Hematopoietic multipotent progenitor cell treated with erythropoietin and hydrocortisone succinate and interleukin-3 and kit ligand, for 4 days (in vitro differentiated cells): ENCODE data around the gene QTRT2.

ENCODE experiments used
- DNase-seq: peaks from one replicate; pipeline ENCODE4 v3.0.0-alpha.2; 2015

QTRT2 gene

GRCh38 chr3:114056130-114057010 is at the start of gene QTRT2, which contains the start of gene CCDC191:
Gene QTRT2, plus strand, starts transcription at chr3:114056737. Its CDS starts 8,521 bp downstream, at chr3:114065258.
Gene CCDC191, minus strand, starts transcription at chr3:114056526. Its CDS starts 60 bp downstream, at chr3:114056466.
- peak; percentile 100 for DNase-seq

GRCh38 chr3:114011059-114011797 is 45.3 kb upstream of the QTRT2 start:
- peak; percentile 15 for DNase-seq

DNA sequence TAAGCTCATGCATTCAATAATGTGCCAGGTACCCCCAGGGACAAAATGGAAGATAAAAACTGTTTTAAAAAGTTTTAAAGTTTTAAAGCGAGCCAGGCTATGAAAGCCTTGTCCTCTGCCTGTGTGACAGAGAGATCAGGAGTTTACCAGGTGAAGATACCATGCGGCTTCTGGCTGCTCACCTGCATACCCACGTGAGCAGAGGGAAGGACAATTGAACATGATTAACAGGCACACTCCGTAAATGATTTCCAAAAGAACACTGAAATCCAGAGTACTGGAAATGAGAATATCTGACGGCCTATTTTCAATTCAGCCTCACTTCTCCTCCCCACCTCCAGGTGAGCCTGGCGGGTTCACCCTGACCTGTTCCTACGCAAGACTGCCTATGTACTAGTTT is 42.3 kb upstream of the QTRT2 start:
- DNase-seq, result no peak

DNA sequence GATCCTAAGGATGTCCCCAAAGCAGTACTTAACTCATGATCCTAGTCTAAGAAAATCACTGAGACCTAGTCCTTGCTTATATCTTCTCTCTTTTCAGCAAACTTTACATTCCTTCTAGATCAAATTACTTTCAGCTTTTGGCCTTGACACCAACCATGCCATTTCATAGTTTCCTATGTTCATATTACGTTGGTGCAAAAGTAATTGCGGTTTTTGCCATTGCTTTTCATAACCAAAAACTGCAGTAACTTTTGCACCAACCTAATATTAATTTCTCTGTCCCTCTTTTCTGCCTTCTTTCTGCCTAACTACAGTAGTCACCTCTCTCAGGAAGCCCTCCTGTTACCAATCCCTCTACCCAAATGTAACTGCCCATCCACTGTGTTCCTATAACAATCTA is 37.1 kb upstream of the QTRT2 start:
- DNase-seq, result no peak

GRCh38 chr3:114020907-114021306 is 35.6 kb upstream of the QTRT2 start:
- DNase-seq, result no peak

GRCh38 chr3:114022145-114022802 is 34.3 kb upstream of the QTRT2 start:
- DNase-seq, result no peak

GRCh38 chr3:114025451-114025850 is 31.1 kb upstream of the QTRT2 start:
- no peak for DNase-seq

DNA sequence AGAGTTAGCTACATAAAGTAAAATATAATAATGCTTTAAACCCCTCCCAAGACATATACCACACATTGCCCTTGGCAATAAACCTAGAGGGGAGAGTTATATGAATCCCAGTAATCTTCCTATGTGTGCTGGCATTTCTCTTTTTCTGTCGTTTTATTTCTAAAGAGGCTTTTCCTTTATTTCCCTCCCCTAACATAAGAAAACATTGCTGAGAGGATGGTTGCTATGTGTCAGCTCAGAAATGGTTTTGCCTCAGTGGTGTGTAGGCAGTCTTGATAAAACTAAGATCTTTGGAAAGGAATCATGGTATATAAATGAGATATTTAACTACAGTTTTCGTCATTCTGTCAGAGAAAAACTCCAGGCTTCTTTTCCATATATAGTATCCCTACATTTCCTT is 30.2 kb upstream of the QTRT2 start:
- no peak for DNase-seq

GRCh38 chr3:114033721-114034120 is 22.8 kb upstream of the QTRT2 start:
- peak; percentile 20 for DNase-seq

DNA sequence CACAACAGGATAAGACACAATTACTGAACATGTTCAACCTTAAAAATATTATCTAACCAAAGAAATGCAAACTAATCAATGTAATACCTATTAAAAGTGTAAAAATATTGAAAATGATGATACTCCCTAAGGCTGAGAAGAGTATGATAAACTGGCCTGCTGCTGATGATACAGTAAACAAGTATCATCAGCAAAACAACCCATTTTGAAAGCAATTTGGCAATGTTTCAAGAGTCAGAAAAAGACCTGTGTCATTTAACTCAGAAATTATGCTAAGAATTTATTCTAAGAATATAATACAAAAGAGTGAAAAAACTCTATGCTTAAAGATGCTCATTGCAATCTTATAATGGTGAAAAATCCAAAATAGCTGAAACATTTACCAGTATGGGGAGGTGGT is 22.3 kb upstream of the QTRT2 start:
- DNase-seq, result peak; percentile 7

DNA sequence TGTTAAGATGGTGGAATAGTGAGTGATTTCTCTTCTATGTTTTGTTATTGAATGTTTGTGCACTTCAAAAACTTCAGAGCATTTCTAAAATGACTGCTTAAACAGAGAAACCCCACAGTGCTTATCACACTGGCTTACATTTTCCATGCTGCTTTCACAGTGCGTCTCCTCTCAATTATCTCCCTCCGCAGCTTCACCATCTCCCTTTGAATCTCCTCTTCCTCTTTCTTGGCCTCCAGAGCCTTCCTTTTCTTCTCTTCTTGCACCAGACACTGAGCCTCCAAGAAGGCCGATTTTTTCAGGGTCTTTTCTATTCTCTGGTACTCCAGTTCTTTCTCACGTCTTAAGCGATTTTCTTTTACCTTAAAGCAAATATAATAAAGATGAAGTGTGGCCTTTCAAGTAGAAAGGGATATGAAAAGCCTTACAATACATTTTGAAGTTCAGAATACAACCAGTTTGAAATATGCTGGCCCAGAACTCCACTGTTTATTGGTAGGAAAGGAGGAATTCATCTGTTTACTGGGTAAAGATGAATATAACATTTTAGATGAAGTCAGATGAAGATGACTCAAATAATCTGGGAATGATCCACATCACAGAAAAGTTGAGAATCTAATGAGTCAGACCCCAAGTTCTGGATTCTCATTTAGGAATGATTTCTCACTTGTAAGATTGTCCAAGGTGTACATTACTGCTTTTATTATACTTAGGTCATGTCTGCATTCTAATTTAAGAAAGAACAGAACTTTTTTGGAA is 21.6 kb upstream of the QTRT2 start:
- peak; percentile 69 for DNase-seq

DNA sequence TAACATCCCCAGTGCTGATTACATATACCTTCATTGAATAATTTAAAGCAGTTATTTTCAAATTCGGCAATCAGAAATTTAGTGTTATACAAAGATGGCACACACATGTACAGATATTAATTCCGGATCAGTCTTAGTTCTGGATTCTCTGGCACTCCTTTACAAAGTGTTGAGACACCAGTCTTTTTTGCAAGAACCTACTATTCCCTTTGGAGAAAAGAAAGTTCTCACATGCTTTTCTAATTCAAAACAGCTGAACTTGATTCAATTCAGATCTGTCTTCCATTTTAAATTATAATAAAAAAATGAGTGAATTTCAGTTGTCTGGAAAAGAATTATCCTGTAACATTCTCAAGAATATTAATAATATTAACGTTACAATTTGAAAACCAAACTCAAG is 20.6 kb upstream of the QTRT2 start:
- no peak for DNase-seq

GRCh38 chr3:114043205-114043604 is 13.3 kb upstream of the QTRT2 start:
- DNase-seq, result peak; percentile 5

DNA sequence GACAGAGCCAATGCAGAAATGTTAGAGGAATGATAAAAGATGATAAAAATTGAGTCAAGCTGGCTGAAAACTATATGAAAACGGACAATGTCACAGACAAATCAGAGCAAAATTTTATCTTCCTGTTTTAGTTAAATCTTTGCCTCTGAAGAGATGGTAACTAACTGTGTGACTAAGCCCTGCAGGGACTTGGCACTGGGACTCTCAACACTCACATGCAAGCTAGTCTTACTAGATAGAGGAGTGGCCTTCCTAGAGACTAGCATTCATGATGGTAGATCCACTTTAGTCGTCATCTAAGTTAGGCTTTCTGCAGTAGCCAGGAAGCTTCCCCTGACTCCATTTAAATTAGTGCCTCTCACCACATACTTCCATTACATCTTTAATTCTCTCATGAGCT is 4.3 kb upstream of the QTRT2 start:
- no peak for DNase-seq

- DNase-seq, result no peak
These were observed 442 bp downstream of the QTRT2 start for GRCh38 chr3:114057011-114057347.

- DNase-seq, result no peak
These were observed 2.1 kb downstream of the QTRT2 start for GRCh38 chr3:114058646-114059045.

- no peak for DNase-seq
These were observed 4.5 kb downstream of the QTRT2 start for GRCh38 chr3:114060906-114061655.

DNA sequence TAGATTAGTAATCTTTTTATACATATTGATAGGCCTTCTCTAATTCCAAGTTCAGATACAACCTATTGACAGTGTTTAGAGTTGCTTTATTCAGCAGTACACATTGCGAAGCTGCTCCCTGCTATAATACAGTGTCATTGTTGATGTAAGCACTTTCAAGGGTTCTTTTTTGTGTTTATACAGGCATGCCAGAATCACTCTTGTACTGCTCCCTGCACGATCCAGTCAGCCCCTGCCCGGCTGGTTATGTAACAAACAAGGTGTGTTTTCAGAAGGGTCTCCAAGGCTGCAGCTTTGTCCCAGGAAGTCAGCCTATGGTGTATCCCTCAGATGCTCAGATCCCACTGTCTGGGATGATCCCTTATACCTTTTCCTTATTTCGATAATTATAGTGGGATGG is 11.3 kb downstream of the QTRT2 start:
- no peak for DNase-seq

- no peak for DNase-seq
These were observed 11.8 kb downstream of the QTRT2 start for GRCh38 chr3:114068336-114068735.

DNA sequence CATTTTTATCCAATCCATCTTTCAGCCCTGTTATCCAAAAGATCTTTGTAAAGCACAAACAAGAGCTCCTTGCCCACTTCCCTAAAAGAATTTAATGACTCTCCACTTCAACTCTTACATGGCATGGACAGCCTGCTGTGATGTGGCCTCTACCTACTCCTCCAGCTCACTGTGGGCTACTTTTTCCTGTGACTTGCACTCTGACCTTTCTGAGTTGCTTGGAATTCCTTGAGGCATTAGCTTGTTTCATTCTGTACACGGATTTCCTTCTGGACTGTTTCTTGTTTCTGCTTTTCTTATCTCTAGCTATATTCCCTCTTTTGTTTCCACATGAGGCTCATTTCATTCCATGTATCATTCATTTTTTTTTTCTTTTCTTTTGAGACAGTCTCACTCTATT is 15.2 kb downstream of the QTRT2 start:
- no peak for DNase-seq

DNA sequence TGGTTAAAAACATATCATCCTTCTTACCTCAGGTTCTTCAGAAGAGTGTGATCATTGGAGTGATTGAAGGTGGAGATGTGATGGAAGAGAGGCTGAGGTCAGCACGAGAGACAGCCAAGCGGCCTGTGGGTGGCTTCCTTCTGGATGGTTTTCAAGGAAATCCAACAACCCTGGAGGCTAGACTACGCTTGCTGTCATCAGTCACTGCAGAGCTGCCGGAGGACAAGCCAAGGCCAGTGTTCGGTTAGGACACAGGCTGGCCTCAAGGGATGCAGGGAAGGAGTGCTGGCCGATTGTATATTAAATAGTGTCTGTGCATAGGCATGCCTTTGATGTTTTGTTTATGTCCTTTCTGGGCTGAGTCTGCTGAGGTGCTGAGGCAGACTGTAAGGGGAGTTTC is 20.2 kb downstream of the QTRT2 start:
- DNase-seq, result no peak

- DNase-seq, result no peak
These were observed 21.6 kb downstream of the QTRT2 start for GRCh38 chr3:114078126-114078525.
